A673 (cell line): ENCODE results near the gene CBLN3. TPM values are rescaled to one million over a fixed set of nuclear protein-coding genes. Genes with fewer than 3 reads are reported as not detected.

Source experiments
- BruUV-seq: library from RNA; stranded (reverse); fragments of 400-500 nt; replicated peaks from 2 replicates; lab custom pipeline; 2021; lab: Mats Ljungman, UMichigan
- CTCF ChIA-PET: fragments of 300-600 bp; sonication (Branson Sonifier 250); formaldehyde crosslinking; loops from one replicate; lab custom pipeline; 2022; ENCODE audit warnings: antibody characterized with exemption; lab: Charles Lee
- POLR2A ChIA-PET: fragments of 300-600 bp; sonication (Branson Sonifier 250); formaldehyde crosslinking; loops from one replicate; lab custom pipeline; 2022; ENCODE audit warnings: antibody characterized with exemption; ENCODE audit not compliant: low non-redundant PET; lab: Charles Lee
- DNase-seq: peaks from one replicate; pipeline ENCODE4 v3.0.0-alpha.2; 2015; ENCODE audit warnings: low spot score
- H3K27ac ChIP-seq: fragments of 200-600 bp; sonication (generic); 2 replicates; pipeline ENCODE4 v1.5.1; 2016; ENCODE audit warnings: mixed run types, low read depth, mild to moderate bottlenecking, mixed read lengths, antibody characterized with exemption, low read length; ENCODE audit not compliant: poor library complexity, severe bottlenecking
- H3K27me3 ChIP-seq: fragments of 200-600 bp; sonication (generic); replicated peaks from 2 replicates; pipeline ENCODE4 v1.6.1; 2017; ENCODE audit warnings: mixed run types, low read depth, mild to moderate bottlenecking, mixed read lengths, antibody characterized with exemption, low read length; ENCODE audit not compliant: insufficient read depth, poor library complexity
- H3K36me3 ChIP-seq: fragments of 200-600 bp; sonication (generic); 2 replicates; pipeline ENCODE4 v1.6.1; 2016; ENCODE audit warnings: mixed run types, mild to moderate bottlenecking, mixed read lengths, antibody characterized with exemption, low read length; ENCODE audit not compliant: insufficient read depth, poor library complexity, severe bottlenecking
- H3K4me1 ChIP-seq: fragments of 200-600 bp; sonication (generic); 2 replicates; pipeline ENCODE4 v1.6.1; 2017; ENCODE audit warnings: mixed run types, mild to moderate bottlenecking, mixed read lengths, antibody characterized with exemption, low read length; ENCODE audit not compliant: insufficient read depth, poor library complexity, severe bottlenecking
- H3K4me3 ChIP-seq: fragments of 200-600 bp; sonication (generic); 2 replicates; pipeline ENCODE4 v1.5.1; 2016; ENCODE audit warnings: low read depth, mixed run types, mild to moderate bottlenecking, mixed read lengths, low read length; ENCODE audit not compliant: poor library complexity, severe bottlenecking
- H3K9me3 ChIP-seq: fragments of 200-600 bp; sonication (generic); 2 replicates; pipeline ENCODE4 v1.6.1; 2016; ENCODE audit warnings: mixed run types, low read depth, mild to moderate bottlenecking, mixed read lengths, antibody characterized with exemption, low read length; ENCODE audit not compliant: poor library complexity, severe bottlenecking
- CTCF ChIP-seq: fragments of 300-800, 200-600 bp; sonication (generic); conservative IDR thresholded peaks from 2 replicates; pipeline ENCODE4 v1.5.1; 2017; ENCODE audit warnings: low read depth, mild to moderate bottlenecking, antibody characterized with exemption, low read length, moderate library complexity, mixed read lengths
- EZH2 ChIP-seq: fragments of 200-600 bp; sonication (generic); IDR thresholded peaks from 2 replicates; pipeline ENCODE4 v1.6.1; 2017; ENCODE audit warnings: borderline replicate concordance, low read depth, mild to moderate bottlenecking, mixed read lengths, antibody characterized with exemption, low read length; ENCODE audit not compliant: poor library complexity, severe bottlenecking
- intact Hi-C: fragments of 100-400 bp; cut with micrococcal nuclease; formaldehyde crosslinking; loops from one replicate; pipeline ENCODE4 v1.10.0; 2022; ENCODE audit not compliant: unreplicated experiment
- total RNA-seq: library from RNA; stranded (reverse); gene quantifications from 2 replicates; pipeline ENCODE4 v1.2.3, GENCODE V29; 2021

Gene CBLN3
- total RNA-seq, 1 experiment from 2014 or later = 0.80 TPM

DNA sequence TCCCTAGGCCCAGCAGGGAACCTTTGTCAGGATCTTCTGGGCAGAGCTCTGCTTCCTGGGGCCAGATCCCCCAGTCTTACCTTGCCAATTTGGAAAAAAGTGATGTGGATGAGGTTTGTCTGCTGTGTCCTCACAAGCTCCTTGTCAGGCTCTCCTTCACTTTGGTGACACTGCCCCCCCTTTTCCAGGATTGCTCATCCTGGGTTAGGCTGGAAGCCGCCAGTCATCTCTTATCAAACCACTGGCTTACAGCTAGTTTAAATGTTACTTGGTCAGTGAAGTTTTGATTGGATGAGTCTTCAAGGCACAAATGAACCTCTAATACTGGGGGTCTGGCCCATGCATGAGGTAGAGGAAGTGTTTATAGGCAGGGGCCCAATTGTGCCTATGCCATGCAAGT is 15.4 kb downstream of the CBLN3 start:
- Histone ChIP-seq H3K9me3 (no peaks in the 10 kb centered on the region), H3K4me3 (no peak overlapping the region), H3K27ac (no peak overlapping the region), H3K4me1 (no peaks in the 10 kb centered on the region), H3K36me3 (no peaks in the 10 kb centered on the region), H3K27me3 (no peaks in the 10 kb centered on the region)
- no peak for DNase-seq
- intact Hi-C loops = loop anchor here (5.0 kb wide), 1 partner anchor 47 kb away; the partner anchor contains the start of gene NFATC4
- TF ChIP-seq EZH2 = no peak
- TF ChIP-seq CTCF = no peak
- no TSS peak for BruUV-seq
- ChIA-PET CTCF (no interaction called here), POLR2A (interaction anchor here (0.7 kb wide), 1 partner anchor 22 kb away, joined by 3 read pairs; no protein-coding TSS in a partner anchor)

- POLR2A ChIA-PET = interaction anchor here (1.0 kb wide), 1 partner anchor 252 kb away, joined by 4 read pairs; no protein-coding TSS in a partner anchor
- peak; percentile 69 for DNase-seq
- no TSS peak for BruUV-seq
These were observed 17.8 kb downstream of the CBLN3 start for GRCh38 chr14:24411443-24412389.

More at GRCh38 chr14:24411443-24412389, 17.8 kb downstream of the CBLN3 start:
- Histone ChIP-seq H3K4me3 (no peak overlapping the region), H3K36me3 (no peaks in the 10 kb centered on the region), H3K4me1 (no peaks in the 10 kb centered on the region), H3K27ac (no peak overlapping the region), H3K9me3 (no peaks in the 10 kb centered on the region), H3K27me3 (no peaks in the 10 kb centered on the region)
- TF ChIP-seq EZH2 = no peak
- peak; percentile 74 for TF ChIP-seq CTCF
- intact Hi-C loops = loop anchor here (1.0 to 5.0 kb wide), 2 partner anchors 44 to 78 kb away; partner anchors contain the start of gene NFATC4
- CTCF ChIA-PET = interaction anchor here (0.6 to 1.1 kb wide), 3 partner anchors 15 to 696 kb away, joined by 4 to 6 read pairs (median 4); no protein-coding TSS in a partner anchor
